Measurements from ENCODE around the gene FRMPD4. TPM values are rescaled to one million over a fixed set of nuclear protein-coding genes. Genes with fewer than 3 reads are reported as not detected.
A peak's percentile ranks its signal among the peaks of the same experiment; 100 is the strongest.

The FRMPD4 gene
- total RNA-seq, 1 experiment from 2014 or later, result not detected

- no peaks in the 10 kb centered on the region for H3K27me3 ChIP-seq (replicated peaks; ENCODE audit: control insufficient read depth, insufficient read depth, low read length)
- no TSS peak for BruUV-seq (replicated peaks)
- no peak overlapping the region for H3K4me3 Mint-ChIP-seq (ENCODE audit: unreplicated experiment)
- no peaks in the 10 kb centered on the region for H3K4me1 ChIP-seq
- no peaks in the 10 kb centered on the region for H3K9me3 ChIP-seq
- ChIA-PET CTCF (no interaction called here), POLR2A (no interaction called here)
- intact Hi-C loops (cut with micrococcal nuclease; ENCODE audit: unreplicated experiment), result no loop called here
- H3K27me3 Mint-ChIP-seq (ENCODE audit: insufficient read depth, unreplicated experiment), result peaks cover 12% of the 10 kb centered on the region
- DNase-seq, result no peak
- H3K36me3 Mint-ChIP-seq (ENCODE audit: insufficient read depth, unreplicated experiment), result no peaks in the 10 kb centered on the region
- H3K36me3 ChIP-seq (ENCODE audit: control insufficient read depth, insufficient read depth, low read length), result no peaks in the 10 kb centered on the region
- H3K4me3 ChIP-seq (ENCODE audit: low read depth, low read length), result no peak overlapping the region
- H3K4me1 Mint-ChIP-seq (ENCODE audit: low read depth, unreplicated experiment), result no peaks in the 10 kb centered on the region
- H3K9me3 Mint-ChIP-seq (ENCODE audit: unreplicated experiment), result no peaks in the 10 kb centered on the region
- no peak overlapping the region for H3K27ac Mint-ChIP-seq (ENCODE audit: unreplicated experiment)
- no peak for TF ChIP-seq CTCF (IDR thresholded peaks at IDR 0.05; ENCODE audit: insufficient read depth in 1 of 2, low read depth in 1 of 2, low read length in 1 of 2, severe bottlenecking in 1 of 2, unreplicated experiment in 1 of 2)
Observed at GRCh38 chrX:12716574-12716973, 578.3 kb downstream of the FRMPD4 start.

GRCh38 chrX:12719837-12720236 is 581.6 kb downstream of the FRMPD4 start:
- POLR2A ChIA-PET, result no interaction called here
- H3K9me3 Mint-ChIP-seq (ENCODE audit: unreplicated experiment), result no peaks in the 10 kb centered on the region
- no peaks in the 10 kb centered on the region for H3K36me3 ChIP-seq (ENCODE audit: control insufficient read depth, insufficient read depth, low read length)
- no peaks in the 10 kb centered on the region for H3K4me1 ChIP-seq
- BruUV-seq (replicated peaks), result no TSS peak
- peaks cover 12% of the 10 kb centered on the region for H3K27me3 Mint-ChIP-seq (ENCODE audit: insufficient read depth, unreplicated experiment)
- no peaks in the 10 kb centered on the region for H3K4me1 Mint-ChIP-seq (ENCODE audit: low read depth, unreplicated experiment)
- no peak for DNase-seq
- no peak overlapping the region for H3K4me3 Mint-ChIP-seq (ENCODE audit: unreplicated experiment)
- H3K36me3 Mint-ChIP-seq (ENCODE audit: insufficient read depth, unreplicated experiment), result no peaks in the 10 kb centered on the region
- no peak overlapping the region for H3K4me3 ChIP-seq (ENCODE audit: low read depth, low read length)
- TF ChIP-seq CTCF (IDR thresholded peaks at IDR 0.05; ENCODE audit: insufficient read depth in 1 of 2, low read depth in 1 of 2, low read length in 1 of 2, severe bottlenecking in 1 of 2, unreplicated experiment in 1 of 2), result no peak
- H3K27ac Mint-ChIP-seq (ENCODE audit: unreplicated experiment), result no peak overlapping the region
- H3K9me3 ChIP-seq, result no peaks in the 10 kb centered on the region
- intact Hi-C loops (cut with micrococcal nuclease; ENCODE audit: unreplicated experiment), result no loop called here
- H3K27me3 ChIP-seq (replicated peaks; ENCODE audit: control insufficient read depth, insufficient read depth, low read length), result no peaks in the 10 kb centered on the region
- CTCF ChIA-PET, result no interaction called here

DNA sequence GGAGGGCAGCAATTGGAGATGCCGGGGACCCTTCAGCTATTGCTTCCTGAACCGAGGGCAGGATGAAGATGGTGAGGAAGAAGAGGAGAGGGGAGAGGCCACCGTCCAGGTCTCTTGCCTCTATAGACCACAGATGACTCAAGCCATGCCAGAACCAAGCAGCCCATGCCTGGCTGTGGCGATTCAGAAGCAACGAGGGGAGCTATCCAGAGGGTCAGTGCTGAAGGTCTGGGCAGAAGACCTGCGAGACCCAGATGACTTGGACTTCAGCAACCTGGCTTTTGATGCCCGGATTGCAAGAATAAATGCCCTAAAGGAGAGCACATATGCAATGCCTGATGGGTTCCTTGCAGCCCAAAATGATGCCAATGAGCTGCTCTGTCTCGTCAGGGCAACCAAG is 582.8 kb downstream of the FRMPD4 start:
- BruUV-seq (replicated peaks), result no TSS peak
- H3K27me3 Mint-ChIP-seq (ENCODE audit: insufficient read depth, unreplicated experiment), result peaks cover 12% of the 10 kb centered on the region
- no peaks in the 10 kb centered on the region for H3K36me3 ChIP-seq (ENCODE audit: control insufficient read depth, insufficient read depth, low read length)
- peak in 1 of 2 experiments; percentile 22 for DNase-seq
- H3K9me3 ChIP-seq, result no peaks in the 10 kb centered on the region
- ChIA-PET POLR2A (no interaction called here), CTCF (no interaction called here)
- H3K27me3 ChIP-seq (replicated peaks; ENCODE audit: control insufficient read depth, insufficient read depth, low read length), result no peaks in the 10 kb centered on the region
- no peaks in the 10 kb centered on the region for H3K36me3 Mint-ChIP-seq (ENCODE audit: insufficient read depth, unreplicated experiment)
- no peaks in the 10 kb centered on the region for H3K4me1 Mint-ChIP-seq (ENCODE audit: low read depth, unreplicated experiment)
- H3K27ac Mint-ChIP-seq (ENCODE audit: unreplicated experiment), result no peak overlapping the region
- no peak overlapping the region for H3K4me3 ChIP-seq (ENCODE audit: low read depth, low read length)
- no peaks in the 10 kb centered on the region for H3K9me3 Mint-ChIP-seq (ENCODE audit: unreplicated experiment)
- H3K4me1 ChIP-seq, result no peaks in the 10 kb centered on the region
- no peak for TF ChIP-seq CTCF (IDR thresholded peaks at IDR 0.05; ENCODE audit: insufficient read depth in 1 of 2, low read depth in 1 of 2, low read length in 1 of 2, severe bottlenecking in 1 of 2, unreplicated experiment in 1 of 2)
- intact Hi-C loops (cut with micrococcal nuclease; ENCODE audit: unreplicated experiment), result no loop called here
- no peak overlapping the region for H3K4me3 Mint-ChIP-seq (ENCODE audit: unreplicated experiment)
